NOMO-1 (cell line): ENCODE data around the gene USP40.

ENCODE experiments used
- DNase-seq, 2 experiments: peaks; one replicate each; lab custom pipeline; 2025; ENCODE audit not compliant: unreplicated experiment in 2 of 2; lab: John Stamatoyannopoulos, UW

USP40 gene

GRCh38 chr2:233501198-233502076 is 65.1 kb downstream of the USP40 start:
- DNase-seq: no peak

- no peak for DNase-seq
Measured at GRCh38 chr2:233499928-233500327, 66.7 kb downstream of the USP40 start.

DNA sequence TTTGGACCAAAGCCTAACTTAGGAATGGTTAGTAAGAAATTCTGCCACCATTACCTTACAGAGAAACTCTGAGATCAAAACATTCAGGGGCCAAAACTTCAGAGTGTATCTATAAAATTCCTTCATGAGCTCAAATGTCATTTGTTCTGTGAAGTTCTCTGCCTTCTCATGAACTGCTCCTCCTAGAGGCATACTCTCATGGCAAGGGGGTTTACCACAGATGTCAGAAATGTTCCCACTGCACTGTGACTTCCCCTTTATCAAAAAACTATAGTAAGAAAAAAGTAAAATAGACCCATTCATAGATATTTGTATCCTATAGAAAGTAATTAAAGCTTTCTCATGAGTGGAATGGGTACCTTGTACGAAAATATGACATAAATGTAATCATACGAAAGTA is 68.5 kb downstream of the USP40 start:
- DNase-seq: no peak

- DNase-seq: no peak
Measured at GRCh38 chr2:233497692-233498091, 68.9 kb downstream of the USP40 start.

DNA sequence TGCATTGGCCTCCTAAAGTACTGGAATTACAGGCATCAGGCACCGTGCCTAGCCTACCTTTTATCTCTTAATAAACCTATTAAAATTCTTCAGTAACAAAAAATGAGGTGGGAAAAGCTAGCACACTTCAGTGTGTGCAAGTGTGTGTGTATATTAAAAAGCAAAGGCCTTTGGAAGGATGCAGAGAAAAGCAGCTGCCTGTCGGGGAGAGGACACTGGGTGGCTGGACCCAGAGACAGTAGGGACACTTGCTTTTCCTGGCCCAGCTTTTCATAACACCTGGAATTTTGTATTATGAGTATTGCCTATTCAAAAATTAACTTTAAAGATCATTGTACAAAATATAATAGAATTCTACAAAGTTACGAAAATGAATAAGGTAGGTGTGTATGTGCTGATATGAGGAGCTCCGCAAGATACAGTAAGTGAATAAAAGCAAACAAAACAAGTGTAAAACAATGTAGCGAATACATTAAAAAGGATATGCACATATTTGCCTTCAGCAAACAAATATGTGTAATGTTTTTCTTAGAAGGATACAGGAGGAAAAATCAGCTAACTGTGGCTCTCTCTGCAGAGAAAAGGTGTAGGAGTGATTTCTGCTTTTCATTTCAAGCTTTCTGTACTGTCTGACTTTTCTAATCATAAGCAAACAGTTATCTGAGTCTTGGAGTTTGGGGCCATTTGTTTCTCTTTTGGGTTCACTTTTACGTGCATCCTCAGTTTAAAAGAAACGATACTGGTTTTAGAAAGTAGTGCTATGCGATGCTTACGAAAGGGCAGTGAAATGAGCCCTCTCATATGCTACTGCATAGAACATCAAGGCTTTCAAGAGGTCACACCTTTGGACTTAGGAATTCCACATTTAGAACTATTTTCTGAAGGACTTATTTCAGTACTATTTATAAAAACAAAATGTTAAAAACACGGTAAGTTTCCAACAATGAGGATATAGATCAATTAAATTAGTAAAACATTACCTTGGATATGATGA is 70.8 kb downstream of the USP40 start:
- DNase-seq: no peak

DNA sequence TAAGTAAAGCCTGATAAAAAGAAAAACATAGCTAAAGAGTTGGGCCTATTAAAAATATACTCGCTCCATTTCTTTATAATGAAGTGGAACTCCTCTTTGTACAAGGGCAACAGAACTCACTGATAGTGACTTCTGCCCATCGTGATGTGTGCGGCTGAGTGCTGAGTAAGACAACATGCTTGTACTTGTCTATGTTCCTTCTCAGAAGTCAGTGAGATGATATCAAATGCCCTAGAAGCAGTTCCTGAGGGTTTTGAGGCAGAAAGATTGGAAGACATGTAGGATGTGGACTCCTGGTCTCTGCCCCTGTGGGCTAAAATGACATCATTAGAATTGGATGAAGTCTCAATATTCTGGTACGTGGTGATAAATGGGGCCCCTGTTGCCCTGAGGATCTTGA is 73.8 kb downstream of the USP40 start:
- DNase-seq: no peak

GRCh38 chr2:233492078-233492477 is 74.5 kb downstream of the USP40 start:
- DNase-seq: no peak

- DNase-seq: no peak
Measured at GRCh38 chr2:233491326-233491725, 75.3 kb downstream of the USP40 start.

- DNase-seq: no peak
Measured at GRCh38 chr2:233490831-233491230, 75.8 kb downstream of the USP40 start.

- DNase-seq: no peak
Measured at GRCh38 chr2:233489666-233490065, 76.9 kb downstream of the USP40 start.

- no peak for DNase-seq
Measured at GRCh38 chr2:233489143-233489542, 77.4 kb downstream of the USP40 start.

GRCh38 chr2:233487748-233488345 is 78.7 kb downstream of the USP40 start:
- no peak for DNase-seq

GRCh38 chr2:233486778-233487552 is 79.6 kb downstream of the USP40 start:
- DNase-seq: no peak

DNA sequence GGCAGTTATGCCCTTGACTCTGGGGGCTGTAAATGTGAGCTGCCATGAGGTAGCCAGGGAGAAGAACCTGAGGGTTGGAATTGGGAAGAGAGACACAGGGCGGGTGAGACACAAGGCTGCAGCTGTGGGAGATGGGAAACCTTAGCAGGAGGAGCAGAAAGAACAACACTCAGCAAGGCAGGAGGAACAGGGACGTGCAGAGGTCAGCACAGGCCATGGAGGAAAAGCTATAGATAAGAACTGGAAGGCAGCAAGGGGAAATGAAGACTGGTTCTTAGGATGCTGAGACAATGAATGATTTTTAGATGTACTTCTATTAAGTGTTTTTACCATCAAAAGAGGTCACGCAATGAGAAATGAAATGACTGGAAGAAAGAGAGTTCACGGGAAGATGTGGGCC is 80.2 kb downstream of the USP40 start:
- DNase-seq: no peak

- DNase-seq: no peak
Measured at GRCh38 chr2:233485726-233486125, 80.9 kb downstream of the USP40 start.

DNA sequence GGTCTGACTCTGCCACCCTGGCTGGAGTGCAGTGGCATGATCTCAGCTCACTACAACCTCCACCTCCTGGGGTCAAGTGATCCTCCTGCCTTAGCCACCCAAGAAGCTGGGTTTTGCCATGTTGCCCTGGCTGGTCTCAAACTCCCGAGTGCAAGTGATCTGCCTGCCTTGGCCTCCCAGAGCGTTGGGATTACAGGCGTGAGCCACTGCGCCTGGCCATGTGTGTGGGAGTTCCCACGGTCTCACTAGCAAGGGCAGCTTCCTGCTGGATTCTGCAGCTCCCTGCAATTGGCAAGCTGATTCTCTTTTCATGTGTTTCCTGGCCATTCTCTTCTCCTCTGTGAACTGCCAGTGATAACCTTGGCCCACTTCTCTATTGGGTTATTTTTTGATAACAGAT is 84.0 kb downstream of the USP40 start:
- DNase-seq: no peak

DNA sequence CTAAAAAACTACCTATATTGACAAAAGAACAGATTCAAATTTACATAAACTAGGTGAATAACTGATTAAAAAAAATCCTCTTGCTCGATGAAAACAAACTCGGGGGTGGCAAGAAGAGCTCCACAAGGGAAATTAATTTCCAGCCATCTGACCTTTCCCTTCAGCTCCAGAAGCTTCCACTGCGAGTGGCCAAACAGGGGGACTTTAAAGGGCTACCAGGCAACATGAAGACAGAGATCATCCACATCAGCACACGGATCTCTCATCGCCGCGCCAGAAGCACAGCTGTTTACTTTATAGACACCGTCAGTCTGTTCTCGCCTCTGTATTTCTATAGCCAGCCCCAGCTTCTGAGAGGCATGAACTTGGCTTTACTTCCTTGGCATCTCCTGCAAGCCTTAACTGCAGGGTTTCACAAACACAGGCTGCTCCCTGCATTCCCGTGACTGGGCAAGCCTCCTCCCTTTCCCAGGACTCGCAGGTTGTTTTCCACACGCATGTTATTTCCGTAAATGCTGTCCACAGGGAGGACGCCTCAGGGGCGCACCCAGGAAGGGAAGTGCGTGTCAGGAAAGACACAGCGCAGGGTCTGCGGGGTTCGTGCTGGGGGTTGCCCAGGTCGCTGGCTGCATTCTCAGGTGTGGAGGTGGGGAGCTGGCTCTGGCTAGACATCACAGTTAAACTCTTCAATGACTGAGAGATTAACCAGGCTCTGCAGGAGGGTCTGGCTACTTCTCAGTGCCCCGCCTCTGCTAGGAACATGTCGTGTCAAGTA is 85.0 kb downstream of the USP40 start:
- no peak for DNase-seq

- no peak for DNase-seq
Measured at GRCh38 chr2:233480490-233481202, 85.9 kb downstream of the USP40 start.
